HG03196 (cell line): ENCODE measurements around the gene EAF1.
"Not testable (repeated sequence)": the region's sequence is repeated elsewhere in the genome, so short reads cannot be mapped to it uniquely, and the experiment has no call there.

Source experiments
- ATAC-seq: cut with Tn5 transposase; IDR thresholded peaks from one replicate; pipeline ENCODE4 v1.9.1; 2021; ENCODE audit not compliant: unreplicated experiment

EAF1 gene

GRCh38 chr3:15477951-15478639 is 50.7 kb downstream of the EAF1 start:
- ATAC-seq, result no peak

GRCh38 chr3:15478640-15478979 is 51.2 kb downstream of the EAF1 start:
- no peak for ATAC-seq

- ATAC-seq, result no peak
These were observed 52.2 kb downstream of the EAF1 start for GRCh38 chr3:15479400-15480224.

- not testable (repeated sequence) for ATAC-seq
These were observed 57.2 kb downstream of the EAF1 start for GRCh38 chr3:15484551-15484950.

- ATAC-seq, result no peak
These were observed 58.6 kb downstream of the EAF1 start for GRCh38 chr3:15486020-15486419.

- ATAC-seq, result no peak
These were observed 59.6 kb downstream of the EAF1 start for GRCh38 chr3:15486979-15487378.

GRCh38 chr3:15488002-15488401 is 60.6 kb downstream of the EAF1 start:
- no peak for ATAC-seq

- ATAC-seq, result no peak
These were observed 62.8 kb downstream of the EAF1 start for GRCh38 chr3:15490158-15490557.

GRCh38 chr3:15491143-15491542 is 63.7 kb downstream of the EAF1 start:
- no peak for ATAC-seq
